Body of pancreas (tissue), 4 donors: ENCODE data around the gene NPHP4.

ENCODE experiments used
- CTCF ChIP-seq, 7 experiments: fragments of 450-650 bp in 4 of 7; fragments of 200-600 bp in 3 of 7; sonication (generic) in 3 of 7; IDR thresholded peaks; one replicate each; pipeline ENCODE4 v1.5.1; 2016 to 2019; ENCODE audit warnings: antibody characterized with exemption in 7 of 7
- POLR2A ChIP-seq, 3 donors: fragments of 450-650 bp; IDR thresholded peaks; one replicate each; pipeline ENCODE4 v1.6.1; 2016; ENCODE audit warnings: antibody characterized with exemption in 3 of 3, mild to moderate bottlenecking in 2 of 3

GRCh38 chr1:5835179-5835562, 157.1 kb downstream of the NPHP4 start:
- TF ChIP-seq POLR2A (IDR thresholded peaks at IDR 0.05), result no peak
- no peak for TF ChIP-seq CTCF (IDR thresholded peaks at IDR 0.05)
